Thyroid gland (tissue), 4 donors: Measurements from ENCODE around the gene TPPP2. TPM values are rescaled to one million over a fixed set of nuclear protein-coding genes. Genes with fewer than 3 reads are reported as not detected.
A peak's percentile ranks its signal among the peaks of the same experiment; 100 is the strongest.

Source experiments
- DNase-seq, 2 donors: peaks; one replicate each; pipeline ENCODE4 v3.0.0-alpha.2; 2019
- H3K27ac ChIP-seq, 3 donors: fragments of 200-600 bp; sonication (generic); 1 replicate in 2 of 3; 2 replicates in 1 of 3; pipeline ENCODE4 v1.5.1; 2016 to 2019; ENCODE audit warnings: mild to moderate bottlenecking in 1 of 3, moderate library complexity in 1 of 3
- H3K27me3 ChIP-seq: fragments of 200-600 bp; sonication (generic); one replicate; pipeline ENCODE4 v1.5.1; 2019
- H3K36me3 ChIP-seq, 2 donors: fragments of 200-600 bp; sonication (generic); one replicate each; pipeline ENCODE4 v1.5.1; 2016 to 2019
- H3K4me1 ChIP-seq, 2 donors: fragments of 200-600 bp; sonication (generic); one replicate each; pipeline ENCODE4 v1.5.1; 2017 to 2019
- H3K4me3 ChIP-seq, 3 donors: fragments of 200-600 bp; sonication (generic); replicated peaks in 1 of 3; 1 replicate in 2 of 3; 2 replicates in 1 of 3; pipeline ENCODE4 v1.5.1; 2016; ENCODE audit warnings: mild to moderate bottlenecking in 1 of 3
- H3K9me3 ChIP-seq: fragments of 200-600 bp; sonication (generic); one replicate; pipeline ENCODE4 v1.5.1; 2017
- POLR2A ChIP-seq, 2 donors: fragments of 450-650 bp; IDR thresholded peaks; one replicate each; pipeline ENCODE4 v1.6.1; 2017; ENCODE audit warnings: antibody characterized with exemption in 2 of 2, mild to moderate bottlenecking in 2 of 2, moderate library complexity in 1 of 2
- WGBS, 2 donors: methylation state at CpG; one replicate each; pipeline ENCODE4 v1.1.5; 2017; 5-methylcytosine and 5-hydroxymethylcytosine counted together
- intact Hi-C: fragments of 100-400 bp; cut with DNase I; formaldehyde crosslinking; loops from one replicate; pipeline ENCODE4 v1.15.1; 2023
- total RNA-seq, 4 donors: library from RNA; depleted of rRNA; stranded (reverse); fragments of >200 nt; gene quantifications; one replicate each; pipeline ENCODE4 v1.2.3, GENCODE V29; 2016
- TF ChIP-seq, protein P1 (sequence below), 6 experiments: fragments of 200-600 bp in 3 of 6; fragments of 450-650 bp in 3 of 6; sonication (generic) in 3 of 6; IDR thresholded peaks; one replicate each; pipeline ENCODE4 v1.5.1; 2016 to 2019; ENCODE audit warnings: antibody characterized with exemption in 6 of 6, mild to moderate bottlenecking in 2 of 6, inconsistent platforms in 1 of 6, moderate library complexity in 1 of 6

Gene TPPP2
- total RNA-seq, 4 donors from 2014 or later: not detected

DNA sequence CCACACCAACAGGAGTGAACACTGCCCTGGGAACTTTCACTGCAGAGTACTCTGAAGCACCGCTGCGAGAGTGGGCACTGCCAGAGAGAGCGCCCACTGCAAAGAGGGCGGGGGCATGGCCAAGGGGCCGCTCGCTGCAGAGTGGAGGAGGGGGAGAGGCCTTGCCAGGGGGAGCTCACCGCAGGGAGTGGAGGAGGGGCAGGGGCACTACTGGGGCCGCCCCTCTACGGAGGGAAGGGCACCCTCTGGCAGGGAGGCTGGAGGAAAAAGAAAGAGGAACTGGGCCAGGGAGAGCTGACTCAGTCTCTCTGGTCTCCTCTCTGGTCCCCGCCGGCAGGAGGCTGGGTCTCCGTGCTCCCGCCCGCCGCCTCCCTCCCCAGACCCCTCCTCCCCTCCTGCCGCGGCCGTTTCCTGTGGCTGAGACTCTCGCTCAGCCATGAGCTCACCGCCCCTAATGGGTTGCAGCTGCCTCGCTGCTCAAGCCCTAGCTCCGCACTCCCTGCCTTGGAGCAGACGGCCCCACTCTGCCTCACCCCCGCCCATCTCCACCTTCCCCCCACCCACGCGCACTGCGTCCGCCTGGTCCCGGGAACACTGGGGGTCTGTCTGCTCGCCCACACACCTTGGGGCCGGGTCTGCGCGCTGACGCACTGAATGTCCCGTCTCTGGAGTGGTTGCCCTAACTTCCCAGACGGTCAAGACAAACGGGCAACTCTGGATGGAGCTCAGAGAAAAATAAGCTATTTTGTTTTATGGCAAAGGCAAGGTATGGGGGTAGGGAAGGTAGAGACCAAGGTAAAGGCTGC, 41.4 kb downstream of the TPPP2 start:
- no peaks in the 10 kb centered on the region for H3K27me3 ChIP-seq
- DNase-seq: peak; percentile 74 to 76
- WGBS, 2 donors: 1 to 2% methylated on average over 33 to 34 of the region's 37 CpGs
- intact Hi-C loops: no loop called here
- no peaks in the 10 kb centered on the region for H3K9me3 ChIP-seq
- H3K27ac ChIP-seq: peak overlapping the region; percentile 56 to 90 (median 85)
- H3K36me3 ChIP-seq: peaks cover 9% of the 10 kb centered on the region in 2 donors
- TF ChIP-seq POLR2A (IDR thresholded peaks at IDR 0.05): peak in 1 of 2 donors; percentile 21
- TF ChIP-seq, protein P1, sequence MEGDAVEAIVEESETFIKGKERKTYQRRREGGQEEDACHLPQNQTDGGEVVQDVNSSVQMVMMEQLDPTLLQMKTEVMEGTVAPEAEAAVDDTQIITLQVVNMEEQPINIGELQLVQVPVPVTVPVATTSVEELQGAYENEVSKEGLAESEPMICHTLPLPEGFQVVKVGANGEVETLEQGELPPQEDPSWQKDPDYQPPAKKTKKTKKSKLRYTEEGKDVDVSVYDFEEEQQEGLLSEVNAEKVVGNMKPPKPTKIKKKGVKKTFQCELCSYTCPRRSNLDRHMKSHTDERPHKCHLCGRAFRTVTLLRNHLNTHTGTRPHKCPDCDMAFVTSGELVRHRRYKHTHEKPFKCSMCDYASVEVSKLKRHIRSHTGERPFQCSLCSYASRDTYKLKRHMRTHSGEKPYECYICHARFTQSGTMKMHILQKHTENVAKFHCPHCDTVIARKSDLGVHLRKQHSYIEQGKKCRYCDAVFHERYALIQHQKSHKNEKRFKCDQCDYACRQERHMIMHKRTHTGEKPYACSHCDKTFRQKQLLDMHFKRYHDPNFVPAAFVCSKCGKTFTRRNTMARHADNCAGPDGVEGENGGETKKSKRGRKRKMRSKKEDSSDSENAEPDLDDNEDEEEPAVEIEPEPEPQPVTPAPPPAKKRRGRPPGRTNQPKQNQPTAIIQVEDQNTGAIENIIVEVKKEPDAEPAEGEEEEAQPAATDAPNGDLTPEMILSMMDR (IDR thresholded peaks at IDR 0.05): peak in 1 of 6 experiments; percentile 10
- H3K4me1 ChIP-seq: peaks cover 48 to 60% of the 10 kb centered on the region in 2 donors
- H3K4me3 ChIP-seq: peak overlapping the region; percentile 54 to 88 (median 60)

DNA sequence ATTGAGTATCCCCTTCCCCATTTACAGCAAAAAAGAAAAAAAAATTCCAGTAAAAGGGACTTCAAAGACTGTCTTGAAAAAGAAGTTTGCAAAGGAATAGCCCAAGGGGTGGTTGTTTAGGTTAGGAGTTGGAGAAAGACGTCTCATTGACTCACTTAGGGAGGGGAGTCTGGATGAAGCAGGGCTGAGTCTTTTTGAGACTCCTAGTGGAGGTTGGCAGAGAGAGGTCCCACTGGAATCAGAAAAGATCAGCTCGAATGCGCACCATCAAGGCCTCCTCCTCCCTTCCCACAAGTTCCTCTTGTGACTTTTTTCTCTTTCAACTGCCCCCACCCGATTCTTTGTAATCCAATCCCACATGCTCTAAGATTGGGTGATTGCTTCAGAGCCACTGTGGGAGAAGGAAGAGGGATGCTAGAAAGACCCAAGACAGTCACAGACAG, 42.0 kb downstream of the TPPP2 start:
- Histone ChIP-seq H3K27me3 (no peaks in the 10 kb centered on the region), H3K9me3 (no peaks in the 10 kb centered on the region), H3K27ac (peak overlapping the region; percentile 56 to 90 (median 85)), H3K4me3 (peak overlapping the region in 1 of 3 donors; percentile 60), H3K4me1 (peaks cover 48 to 60% of the 10 kb centered on the region in 2 donors), H3K36me3 (peaks cover 11 to 15% of the 10 kb centered on the region in 2 donors)
- WGBS, 2 donors: 36 to 43% methylated on average over 4 of the region's 4 CpGs
- TF ChIP-seq, protein P1 (IDR thresholded peaks at IDR 0.05): no peak
- no peak for TF ChIP-seq POLR2A (IDR thresholded peaks at IDR 0.05)
- intact Hi-C loops: no loop called here
- DNase-seq: no peak

DNA sequence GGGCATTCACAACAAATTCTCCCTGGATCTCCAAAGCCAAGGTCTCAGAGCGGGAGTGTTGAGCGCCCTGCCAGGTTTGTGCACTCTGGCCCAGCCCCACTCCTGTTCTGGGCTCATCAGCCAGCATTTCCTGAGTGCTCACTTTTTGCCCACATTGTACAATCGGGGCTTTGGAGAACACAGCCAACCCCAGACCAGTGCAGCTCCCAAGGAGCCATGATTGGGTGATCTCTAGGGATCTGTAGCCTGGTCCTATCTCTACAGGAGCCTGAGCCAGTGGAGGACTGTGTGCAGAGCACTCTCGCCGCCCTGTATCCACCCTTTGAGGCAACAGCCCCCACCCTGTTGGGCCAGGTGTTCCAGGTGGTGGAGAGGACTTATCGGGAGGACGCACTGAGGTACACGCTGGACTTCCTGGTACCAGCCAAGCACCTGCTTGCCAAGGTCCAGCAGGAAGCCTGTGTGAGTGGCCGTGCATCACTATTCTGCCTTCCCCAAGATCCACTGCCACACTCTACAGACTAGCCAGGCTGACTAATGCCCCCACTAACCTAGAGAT, 42.8 kb downstream of the TPPP2 start:
- H3K27me3 ChIP-seq: no peaks in the 10 kb centered on the region
- H3K27ac ChIP-seq: peak overlapping the region; percentile 45 to 90 (median 60)
- no peak for TF ChIP-seq POLR2A (IDR thresholded peaks at IDR 0.05)
- TF ChIP-seq, protein P1 (IDR thresholded peaks at IDR 0.05): no peak
- DNase-seq: peak; percentile 18 to 24
- H3K9me3 ChIP-seq: no peaks in the 10 kb centered on the region
- H3K4me1 ChIP-seq: peaks cover 48 to 60% of the 10 kb centered on the region in 2 donors
- no peak overlapping the region for H3K4me3 ChIP-seq
- WGBS, 2 donors: 65 to 84% methylated on average over 5 to 9 of the region's 9 CpGs
- intact Hi-C loops: no loop called here
- peaks cover 15 to 16% of the 10 kb centered on the region in 2 donors for H3K36me3 ChIP-seq

DNA sequence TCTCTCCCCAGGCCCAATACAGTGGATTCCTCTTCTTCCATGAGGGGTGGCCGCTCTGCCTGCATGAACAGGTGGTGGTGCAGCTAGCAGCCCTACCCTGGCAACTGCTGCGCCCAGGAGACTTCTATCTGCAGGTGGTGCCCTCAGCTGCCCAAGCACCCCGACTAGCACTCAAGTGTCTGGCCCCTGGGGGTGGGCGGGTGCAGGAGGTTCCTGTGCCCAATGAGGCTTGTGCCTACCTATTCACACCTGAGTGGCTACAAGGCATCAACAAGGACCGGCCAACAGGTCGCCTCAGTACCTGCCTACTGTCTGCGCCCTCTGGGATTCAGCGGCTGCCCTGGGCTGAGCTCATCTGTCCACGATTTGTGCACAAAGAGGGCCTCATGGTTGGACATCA, 43.9 kb downstream of the TPPP2 start:
- no peaks in the 10 kb centered on the region for H3K27me3 ChIP-seq
- 40 to 48% methylated on average over 1 to 7 of the region's 9 CpGs for WGBS, 2 donors
- peak overlapping the region; percentile 60 to 90 (median 72) for H3K27ac ChIP-seq
- H3K36me3 ChIP-seq: peaks cover 22 to 27% of the 10 kb centered on the region in 2 donors
- no peak overlapping the region for H3K4me3 ChIP-seq
- intact Hi-C loops: no loop called here
- TF ChIP-seq POLR2A (IDR thresholded peaks at IDR 0.05): peak in 1 of 2 donors; percentile 48
- TF ChIP-seq, protein P1 (IDR thresholded peaks at IDR 0.05): peak in 1 of 6 experiments; percentile 22
- H3K9me3 ChIP-seq: no peaks in the 10 kb centered on the region
- DNase-seq: peak; percentile 93 to 97
- H3K4me1 ChIP-seq: peaks cover 44 to 56% of the 10 kb centered on the region in 2 donors
